Endothelial cell of umbilical vein (primary cell): ENCODE data around the gene MMP23B.
"Not testable (repeated sequence)": the region's sequence is repeated elsewhere in the genome, so short reads cannot be mapped to it uniquely, and the experiment has no call there.

Experiments used
- CTCF ChIP-seq, 2 donors: IDR thresholded peaks; 1 replicate in 1 of 2; 2 replicates in 1 of 2; pipeline ENCODE4 v1.5.1; 2011; ENCODE audit warnings: low read length in 2 of 2, mild to moderate bottlenecking in 2 of 2, moderate library complexity in 2 of 2, control low read depth in 1 of 2, inconsistent platforms in 1 of 2, low read depth in 1 of 2; ENCODE audit not compliant: insufficient read depth in 1 of 2; ENCODE audit errors: extremely low read depth in 1 of 2
- EZH2 ChIP-seq: IDR thresholded peaks from 2 replicates; pipeline ENCODE4 v1.6.1; 2012; ENCODE audit warnings: borderline replicate concordance, low read depth, mild to moderate bottlenecking, moderate library complexity, low read length, inconsistent platforms; ENCODE audit not compliant: severe bottlenecking
- GATA2 ChIP-seq: IDR thresholded peaks from 2 replicates; pipeline ENCODE4 v1.7.0; 2011; ENCODE audit warnings: low read depth, mild to moderate bottlenecking, moderate library complexity, mixed read lengths, low read length; ENCODE audit not compliant: insufficient read length, insufficient read depth
- JUN ChIP-seq: IDR thresholded peaks from 2 replicates; pipeline ENCODE4 v1.6.1; 2011; ENCODE audit warnings: borderline replicate concordance, low read depth; ENCODE audit not compliant: insufficient read length, insufficient read depth
- MAX ChIP-seq: IDR thresholded peaks from 2 replicates; pipeline ENCODE4 v1.6.1; 2011; ENCODE audit not compliant: insufficient read depth, insufficient read length
- POLR2A ChIP-seq: IDR thresholded peaks from 2 replicates; pipeline ENCODE4 v1.6.1; 2012; ENCODE audit warnings: low read depth, mild to moderate bottlenecking, control low read depth, low read length
- POLR2AphosphoS5 ChIP-seq: IDR thresholded peaks from 2 replicates; pipeline ENCODE4 v1.6.1; 2012; ENCODE audit warnings: low read depth, mild to moderate bottlenecking, control low read depth, low read length, moderate library complexity; ENCODE audit not compliant: insufficient read depth

- TF ChIP-seq POLR2A; POLR2AphosphoS5; MAX; EZH2; CTCF (IDR thresholded peaks at IDR 0.05; ENCODE audit: extremely low read depth in 1 of 2, insufficient read depth in 1 of 2, low read depth in 1 of 2, low read length in 2 of 2); GATA2; JUN: not testable (repeated sequence)
Measured at GRCh38 chr1:1636621-1637478, 4.9 kb downstream of the MMP23B start.
